ENCODE measurements around the gene EPB41L4A.
A peak's percentile ranks its signal among the peaks of the same experiment; 100 is the strongest.
"Not testable (repeated sequence)": the region's sequence is repeated elsewhere in the genome, so short reads cannot be mapped to it uniquely, and the experiment has no call there.

EPB41L4A gene

GRCh38 chr5:112396430-112396829, 22.6 kb downstream of the EPB41L4A start:
- DNase-seq: no peak

- not testable (repeated sequence) for DNase-seq
Measured at GRCh38 chr5:112395299-112395698, 23.8 kb downstream of the EPB41L4A start.

- DNase-seq: peak; percentile 77
Measured at GRCh38 chr5:112390327-112390726, 28.8 kb downstream of the EPB41L4A start.

GRCh38 chr5:112388739-112389138, 30.3 kb downstream of the EPB41L4A start:
- DNase-seq: no peak

DNA sequence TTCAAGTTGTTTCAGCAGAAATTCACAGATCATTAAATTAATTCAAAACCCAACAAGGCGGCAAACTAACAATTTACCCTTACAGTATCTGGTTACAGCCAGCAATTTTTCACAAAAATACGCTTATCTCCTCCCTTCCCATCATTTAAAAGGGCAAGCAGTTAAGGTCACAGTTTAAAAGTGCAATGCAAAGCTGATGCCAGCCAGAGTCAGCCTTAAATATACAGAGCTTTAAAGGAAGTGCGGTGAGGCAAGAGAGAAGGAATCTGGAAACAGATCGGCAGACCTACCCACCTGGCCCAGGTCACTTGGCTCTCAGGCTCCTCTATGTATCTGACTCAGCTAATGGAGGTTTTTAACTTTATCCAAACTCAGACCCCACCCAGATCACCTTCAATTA, 31.0 kb downstream of the EPB41L4A start:
- DNase-seq: no peak

DNA sequence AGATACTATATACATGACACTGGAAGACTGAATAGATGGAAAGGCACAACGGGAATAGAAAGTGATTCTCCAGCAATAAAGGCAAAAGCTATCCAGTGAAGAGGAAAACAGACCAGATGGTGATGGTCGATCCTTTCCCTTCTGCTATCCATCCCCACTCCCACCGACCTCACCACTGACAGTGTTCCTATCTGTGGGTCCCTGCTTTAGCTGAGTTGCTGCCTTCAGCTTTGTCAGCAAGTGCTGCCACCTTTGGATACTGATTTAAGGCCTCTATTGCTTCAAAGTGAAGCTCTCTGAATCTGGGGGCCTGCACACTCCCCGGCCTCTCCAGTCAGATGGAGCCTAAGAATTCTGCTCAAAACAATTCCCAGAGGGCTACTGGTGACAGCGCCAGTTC, 32.3 kb downstream of the EPB41L4A start:
- DNase-seq: no peak

- DNase-seq: no peak
Measured at GRCh38 chr5:112385969-112386368, 33.1 kb downstream of the EPB41L4A start.

DNA sequence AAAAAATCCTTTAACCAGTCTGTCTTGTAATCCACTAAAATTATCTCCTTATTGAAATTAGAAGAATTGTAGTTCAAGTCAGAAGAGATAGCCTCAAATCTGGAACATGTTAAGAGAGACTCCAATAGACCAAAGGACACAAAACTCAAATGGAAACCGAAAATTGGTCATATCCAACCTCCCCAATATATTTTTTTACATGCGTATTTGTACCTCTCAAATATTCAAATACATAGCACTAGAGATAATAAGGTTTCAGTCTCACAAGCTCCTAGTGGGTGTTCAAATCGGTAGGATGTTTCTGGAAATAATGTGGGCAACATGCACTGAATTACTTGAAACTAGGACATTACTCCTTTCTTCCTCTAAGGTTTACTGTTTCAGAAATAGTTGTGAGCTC, 33.5 kb downstream of the EPB41L4A start:
- DNase-seq: no peak

- DNase-seq: no peak
Measured at GRCh38 chr5:112384523-112384922, 34.6 kb downstream of the EPB41L4A start.

- no peak for DNase-seq
Measured at GRCh38 chr5:112382886-112383285, 36.2 kb downstream of the EPB41L4A start.

DNA sequence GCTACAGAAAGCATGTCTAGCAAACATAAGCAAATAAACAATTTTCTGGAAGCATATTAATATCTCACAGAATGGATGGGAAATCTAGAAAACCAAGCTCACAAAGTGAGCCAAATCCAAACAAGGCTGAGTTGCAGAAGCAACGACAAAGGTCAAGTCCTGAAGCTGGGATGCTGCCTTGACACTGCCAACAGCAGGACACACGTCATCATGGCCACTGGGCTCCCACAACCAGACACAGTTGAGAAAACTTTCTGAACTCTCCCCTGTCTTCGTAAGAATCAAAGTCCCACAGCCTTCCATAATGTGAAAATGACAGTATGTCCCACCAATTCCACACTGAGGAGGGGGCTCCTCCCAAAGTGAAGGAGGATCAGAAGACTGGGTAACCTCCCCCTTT, 37.6 kb downstream of the EPB41L4A start:
- no peak for DNase-seq

DNA sequence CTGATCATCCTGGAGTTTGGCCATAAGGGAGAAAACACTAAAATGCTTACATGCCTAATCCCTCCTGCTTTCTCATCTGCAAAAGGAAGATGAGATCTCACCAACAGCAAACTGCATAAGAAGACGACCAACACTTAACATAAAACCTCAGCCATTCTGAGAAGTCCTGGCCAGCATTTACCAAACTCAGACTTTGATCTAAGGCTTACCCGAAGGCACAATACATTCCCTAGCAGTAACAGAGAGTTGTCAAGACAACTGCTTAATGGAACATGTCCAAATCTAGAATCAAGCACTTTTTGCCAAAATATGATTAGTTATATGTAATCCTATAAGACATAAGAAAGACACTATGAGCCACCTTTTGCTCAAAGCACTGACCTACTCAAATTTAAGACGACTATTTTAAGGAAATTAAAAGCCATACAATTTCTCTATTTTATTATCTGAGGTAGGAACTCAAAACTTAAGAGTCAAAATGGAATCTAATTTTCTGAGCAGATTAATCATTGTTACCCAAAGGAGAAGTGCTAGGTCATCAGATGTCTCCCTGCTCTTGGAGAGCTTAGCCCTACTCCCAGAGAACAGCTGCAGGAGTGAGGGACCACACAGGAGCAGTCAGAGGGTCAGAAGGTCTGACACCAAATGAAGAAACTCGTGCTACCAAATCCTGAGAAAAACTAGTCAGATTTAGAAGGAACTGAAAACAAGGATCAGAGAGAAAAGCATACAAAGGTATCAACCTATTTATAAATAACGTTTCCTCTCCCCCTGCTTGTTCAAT, 39.3 kb downstream of the EPB41L4A start:
- no peak for DNase-seq

- DNase-seq: no peak
Measured at GRCh38 chr5:112374818-112375217, 44.3 kb downstream of the EPB41L4A start.

- no peak for DNase-seq
Measured at GRCh38 chr5:112374356-112374755, 44.7 kb downstream of the EPB41L4A start.

DNA sequence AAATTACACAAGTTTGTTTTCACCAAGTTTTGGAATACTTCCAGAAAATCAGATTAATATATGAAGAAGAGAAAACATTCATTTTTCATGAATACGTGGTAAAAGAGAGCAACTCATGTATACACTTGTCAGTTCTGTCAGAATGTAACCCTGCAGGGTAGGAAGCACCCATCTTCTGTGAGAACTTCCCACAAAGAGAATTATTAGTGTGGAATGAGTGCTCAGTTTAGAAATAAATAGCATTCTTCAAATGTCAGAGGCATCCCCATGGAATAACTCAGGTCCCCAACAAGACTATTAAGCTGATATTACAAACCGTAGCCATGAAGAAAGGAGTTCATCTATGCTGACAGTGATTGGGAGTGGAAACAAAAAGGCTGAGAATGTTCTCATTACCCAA, 45.2 kb downstream of the EPB41L4A start:
- DNase-seq: no peak

DNA sequence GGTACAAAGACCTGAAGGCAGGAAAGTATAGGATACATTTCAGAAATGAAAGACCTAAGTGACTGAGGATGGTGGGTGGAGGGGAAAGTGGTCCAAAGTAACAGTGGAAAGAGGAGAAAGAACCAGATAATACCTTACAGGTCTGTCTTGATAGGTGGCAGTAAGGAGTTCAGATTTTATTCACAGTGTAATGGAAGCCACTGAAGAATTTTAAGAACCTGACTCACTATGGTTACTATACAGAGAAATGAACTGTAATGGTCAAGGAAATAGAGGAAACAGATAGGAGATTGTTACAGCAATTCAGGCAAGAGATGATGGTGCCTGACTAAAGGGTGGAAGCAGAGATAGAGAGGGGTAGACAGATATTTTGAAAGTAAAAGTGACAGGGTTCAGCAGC, 46.5 kb downstream of the EPB41L4A start:
- peak; percentile 13 for DNase-seq

DNA sequence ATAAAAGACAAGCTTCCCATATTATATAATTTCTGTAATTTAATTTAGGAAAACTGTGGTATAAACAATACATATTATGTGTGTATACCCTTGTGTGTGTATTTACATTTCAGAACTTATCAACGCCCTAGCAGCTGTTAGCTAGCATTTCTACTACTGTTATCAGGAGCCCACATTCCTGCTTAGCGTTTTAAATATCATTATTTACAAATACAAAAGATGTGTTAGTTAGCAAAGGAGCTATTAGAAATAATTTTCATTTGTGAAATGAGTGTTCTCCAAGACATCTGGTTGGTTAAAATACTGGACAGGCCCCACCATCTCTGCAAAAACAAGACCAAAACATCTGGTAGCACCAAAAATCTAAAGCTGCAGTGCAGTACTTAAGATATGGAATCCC, 48.0 kb downstream of the EPB41L4A start:
- no peak for DNase-seq

DNA sequence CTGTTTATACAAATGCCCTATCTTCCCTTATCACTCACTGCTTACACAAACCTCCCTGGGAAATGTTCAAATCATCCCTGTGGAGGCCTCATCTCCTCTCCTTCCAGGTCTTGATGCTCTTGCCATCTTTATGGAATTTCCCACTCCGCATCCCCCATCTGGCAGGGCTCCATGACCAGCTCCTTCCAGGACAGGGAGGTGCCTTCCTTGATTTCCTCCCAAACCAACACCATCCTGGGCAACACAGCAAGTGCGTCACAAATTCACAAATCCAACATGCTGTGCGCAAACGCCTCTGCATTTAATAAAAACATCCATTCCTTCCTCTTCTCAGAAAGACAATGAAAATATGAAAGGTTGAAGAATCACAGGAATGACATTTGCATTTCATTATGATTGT, 51.7 kb downstream of the EPB41L4A start:
- no peak for DNase-seq

DNA sequence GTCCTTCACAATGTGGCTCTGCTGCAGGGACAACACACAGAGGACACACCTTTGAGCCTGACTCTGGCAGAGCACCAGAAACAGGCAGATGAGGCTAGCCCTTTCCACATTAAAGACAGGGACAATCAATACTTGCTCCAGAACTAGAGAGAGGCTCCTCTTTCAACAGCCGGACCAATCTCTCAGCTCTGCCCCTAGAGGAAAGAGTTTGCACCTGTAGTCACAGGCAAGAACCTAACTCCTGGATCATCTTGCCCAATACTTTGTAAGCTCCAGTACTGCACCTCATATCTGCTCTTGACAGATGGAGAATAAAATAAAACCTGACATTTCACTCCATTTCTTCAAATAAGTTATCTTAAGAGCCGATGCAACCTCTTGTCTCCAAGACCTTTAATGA, 52.1 kb downstream of the EPB41L4A start:
- DNase-seq: peak; percentile 57

DNA sequence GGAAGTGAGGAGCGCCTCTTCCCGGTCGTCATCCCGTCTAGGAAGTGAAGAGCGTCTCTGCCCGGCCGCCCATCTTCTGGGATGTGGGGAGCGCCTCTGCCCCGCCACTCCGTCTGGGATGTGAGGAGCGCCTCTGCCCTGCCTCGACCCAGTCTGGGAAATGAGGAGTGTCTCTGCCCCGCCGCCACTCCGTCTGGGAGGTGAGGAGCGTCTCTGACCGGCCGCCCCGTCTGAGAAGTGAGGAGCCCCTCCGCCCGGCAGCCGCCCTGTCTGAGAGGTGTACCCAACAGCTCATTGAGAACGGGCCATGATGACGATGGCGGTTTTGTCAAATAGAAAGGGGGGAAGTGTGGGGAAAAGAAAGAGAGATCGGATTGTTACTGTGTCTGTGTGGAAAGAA, 58.3 kb downstream of the EPB41L4A start:
- DNase-seq: not testable (repeated sequence)

- no peak for DNase-seq
Measured at GRCh38 chr5:112356178-112356956, 62.7 kb downstream of the EPB41L4A start.

DNA sequence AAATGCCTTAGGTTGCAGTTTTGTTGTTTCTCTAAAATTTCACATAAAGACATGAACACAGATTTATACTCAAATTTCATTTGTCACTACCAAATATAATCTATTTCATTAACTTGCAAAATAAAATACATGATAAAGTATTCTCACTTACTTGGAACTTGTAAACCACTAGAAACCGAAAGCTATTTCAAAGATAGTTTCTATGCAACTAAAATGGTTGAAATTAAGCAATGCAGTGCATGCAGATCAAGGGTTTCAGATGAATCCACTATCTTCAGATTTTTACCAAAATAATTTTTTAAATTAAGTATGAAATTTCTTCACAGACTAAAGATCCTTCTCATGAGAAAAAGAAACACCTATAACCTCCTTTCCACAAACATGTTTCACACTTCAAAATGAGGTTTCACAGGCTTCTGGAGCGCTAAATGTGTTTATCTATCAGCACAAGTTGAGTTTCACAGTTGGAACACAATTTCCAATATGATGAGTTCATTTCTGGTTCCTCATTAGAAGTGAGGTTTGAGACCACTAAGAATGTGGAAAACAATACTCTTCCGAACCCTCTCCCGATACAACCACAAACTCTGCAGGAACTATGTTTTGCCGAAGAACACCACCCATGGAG, 63.9 kb downstream of the EPB41L4A start:
- DNase-seq: no peak

DNA sequence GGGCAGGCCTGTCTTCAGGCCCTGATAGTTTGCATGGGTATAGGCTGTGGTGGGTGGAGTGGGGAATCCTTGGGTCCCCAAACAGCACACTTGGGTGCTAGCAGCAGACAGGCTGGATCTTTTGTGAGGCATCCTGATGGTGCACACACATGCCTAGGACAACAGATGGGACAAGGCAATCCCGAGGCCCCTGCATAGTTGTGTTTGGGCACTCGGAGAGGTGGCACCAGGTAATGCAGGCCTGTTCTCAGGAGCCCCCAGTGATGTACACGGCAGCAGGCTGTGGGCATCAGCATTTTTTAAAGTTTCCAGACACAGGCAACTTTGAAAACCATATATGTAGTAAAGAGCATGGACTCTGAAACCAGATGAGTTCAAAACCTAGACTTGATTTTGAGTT, 65.4 kb downstream of the EPB41L4A start:
- no peak for DNase-seq

DNA sequence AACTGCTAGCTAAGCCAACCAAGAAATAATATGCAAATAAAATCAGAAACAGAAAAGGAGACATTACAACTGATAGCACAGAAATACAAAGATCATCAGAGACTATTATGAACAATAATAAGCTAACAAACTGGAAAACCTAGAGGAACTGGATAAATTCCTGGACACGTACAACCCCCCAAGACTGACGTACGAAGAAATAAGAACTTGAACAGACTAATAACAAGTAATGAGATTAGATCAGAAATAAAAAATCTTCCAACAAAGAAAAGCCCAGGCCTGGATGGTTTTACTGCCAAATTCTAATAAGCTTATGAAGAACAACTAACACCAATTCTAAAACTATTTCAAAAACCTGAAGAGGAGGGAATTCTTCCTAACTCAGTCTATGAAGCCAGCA, 67.9 kb downstream of the EPB41L4A start:
- no peak for DNase-seq

All from DMS53 (cell line).